Panc1 (cell line): ENCODE measurements around the gene C6. TPM values are rescaled to one million over a fixed set of nuclear protein-coding genes. Genes with fewer than 3 reads are reported as not detected.

Source experiments
- ATAC-seq: fragments of 200-7000 bp; cut with Tn5 transposase; 2 replicates; pipeline ENCODE4 v1.9.1; 2020; ENCODE audit warnings: mild to moderate bottlenecking, moderate library complexity
- BruUV-seq: library from RNA; stranded (reverse); fragments of 400-500 nt; replicated peaks from 2 replicates; lab custom pipeline; 2021; lab: Mats Ljungman, UMichigan
- CTCF ChIA-PET: fragments of 300-600 bp; sonication (Branson Sonifier 250); formaldehyde crosslinking; loops from one replicate; lab custom pipeline; 2022; ENCODE audit warnings: antibody characterized with exemption; lab: Charles Lee
- POLR2A ChIA-PET: fragments of 300-600 bp; sonication (Branson Sonifier 250); formaldehyde crosslinking; loops from one replicate; lab custom pipeline; 2022; ENCODE audit warnings: antibody characterized with exemption; lab: Charles Lee
- DNase-seq: peaks from one replicate; pipeline ENCODE4 v3.0.0-alpha.2; 2010; ENCODE audit warnings: low read depth, low spot score
- H3K27ac ChIP-seq: 2 replicates; pipeline ENCODE4 v1.5.1; 2011; ENCODE audit warnings: mild to moderate bottlenecking, low read length, inconsistent platforms
- H3K27me3 ChIP-seq: fragments of 200-500 bp; sonication (Bioruptor generic); 2 replicates; pipeline ENCODE4 v1.6.0; 2014; ENCODE audit warnings: low read length, inconsistent platforms; ENCODE audit not compliant: control insufficient read depth, insufficient read depth
- H3K36me3 ChIP-seq: fragments of 200-500 bp; sonication (Bioruptor generic); 2 replicates; pipeline ENCODE4 v1.5.1; 2014; ENCODE audit warnings: inconsistent platforms, mild to moderate bottlenecking, low read length, moderate library complexity; ENCODE audit not compliant: control insufficient read depth, insufficient read depth
- H3K4me1 ChIP-seq: 2 replicates; pipeline ENCODE4 v1.5.1; 2011; ENCODE audit warnings: inconsistent platforms, mild to moderate bottlenecking, low read length, moderate library complexity; ENCODE audit not compliant: control insufficient read depth, insufficient read depth
- H3K4me3 ChIP-seq, 2 experiments: 2 replicates each; pipeline ENCODE4 v1.5.1; 2011 to 2012; ENCODE audit warnings: low read depth in 2 of 2, low read length in 2 of 2, mild to moderate bottlenecking in 2 of 2, inconsistent platforms in 1 of 2, moderate library complexity in 1 of 2
- H3K9me3 ChIP-seq: fragments of 200-500 bp; sonication (Bioruptor generic); 2 replicates; pipeline ENCODE4 v1.5.1; 2014; ENCODE audit warnings: low read depth, mild to moderate bottlenecking, inconsistent platforms, low read length, moderate library complexity; ENCODE audit not compliant: control insufficient read depth, insufficient read depth
- POLR2AphosphoS5 ChIP-seq: IDR thresholded peaks from 2 replicates; pipeline ENCODE4 v1.6.1; 2012; ENCODE audit warnings: mild to moderate bottlenecking, low read depth, low read length, moderate library complexity
- SIN3A ChIP-seq: IDR thresholded peaks from 2 replicates; pipeline ENCODE4 v1.6.1; 2012; ENCODE audit warnings: low read depth, mild to moderate bottlenecking, low read length, moderate library complexity, borderline replicate concordance; ENCODE audit not compliant: insufficient read depth
- TCF7L2 ChIP-seq: IDR thresholded peaks from 2 replicates; pipeline ENCODE4 v1.6.1; 2011; ENCODE audit warnings: mild to moderate bottlenecking, low read depth, low read length, inconsistent platforms
- in situ Hi-C: cut with HindIII; loops from 2 replicates; pipeline ENCODE4 v1.10.0; 2016; ENCODE audit warnings: low sequenced_read_pairs, low pct_unique_long_range_greater_than_20kb
- intact Hi-C: fragments of 100-400 bp; cut with micrococcal nuclease; formaldehyde crosslinking; loops from one replicate; pipeline ENCODE4 v1.10.0; 2022; ENCODE audit not compliant: unreplicated experiment
- total RNA-seq: library from RNA; stranded (reverse); gene quantifications from one replicate; pipeline ENCODE4 v1.2.1, GENCODE V29; 2021; ENCODE audit not compliant: unreplicated experiment
- TF ChIP-seq, protein P1 (sequence below), 2 experiments: IDR thresholded peaks; 2 replicates each; pipeline ENCODE4 v1.6.1; 2011 to 2012; ENCODE audit warnings: low read depth in 2 of 2, control low read depth in 1 of 2, low read length in 1 of 2, mild to moderate bottlenecking in 1 of 2, moderate library complexity in 1 of 2; ENCODE audit not compliant: insufficient read depth in 1 of 2
- TF ChIP-seq, protein P2 (sequence below): fragments of 450-650 bp; IDR thresholded peaks from 2 replicates; pipeline ENCODE4 v1.5.1; 2017; ENCODE audit warnings: mild to moderate bottlenecking

C6 gene
- total RNA-seq, 1 experiment from 2014 or later, result 0.13 TPM

DNA sequence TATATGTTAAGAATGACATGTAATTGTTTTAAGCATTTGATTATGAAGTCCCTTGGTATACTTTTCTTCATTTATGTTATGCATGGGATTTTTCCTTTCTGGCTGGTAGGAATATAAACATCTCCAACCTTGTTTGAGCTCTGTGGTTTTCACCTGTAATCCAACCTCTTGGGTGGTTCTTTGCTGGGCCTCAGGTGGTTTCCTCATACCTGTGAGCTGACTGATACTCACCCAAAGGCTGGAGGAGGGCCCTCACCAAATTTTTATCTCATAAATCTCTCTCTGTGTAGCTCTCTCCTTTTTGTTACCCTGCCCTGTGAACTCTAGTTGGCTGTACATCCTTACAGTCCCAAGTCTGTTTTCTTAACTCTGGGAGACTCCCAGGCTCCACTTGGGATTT is 39.8 kb upstream of the C6 start:
- in situ Hi-C loops, result no loop called here

DNA sequence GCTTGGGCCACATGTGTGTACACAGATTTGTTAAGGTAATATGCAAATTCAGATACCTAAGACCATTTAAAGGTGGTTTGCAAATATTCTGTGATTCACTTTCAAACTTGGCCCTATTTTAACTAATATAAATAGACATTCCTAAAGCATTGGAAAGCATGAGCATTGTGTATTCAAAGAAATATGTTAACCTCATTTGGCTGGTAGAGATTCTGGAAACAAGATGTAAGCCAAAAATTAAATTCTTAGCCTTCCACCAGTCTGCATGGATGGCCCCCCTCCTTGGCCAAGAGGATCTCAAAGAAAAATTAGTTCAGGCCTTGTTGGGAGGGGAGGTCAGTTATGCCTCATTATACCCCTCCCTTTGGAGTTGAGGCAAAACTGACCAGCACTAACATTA is 38.7 kb upstream of the C6 start:
- no peak for ATAC-seq
- H3K4me3 ChIP-seq, result no peak overlapping the region
- no peak for DNase-seq
- POLR2A ChIA-PET, result no interaction called here
- no peaks in the 10 kb centered on the region for H3K36me3 ChIP-seq
- no peak for TF ChIP-seq SIN3A
- no peak for TF ChIP-seq POLR2AphosphoS5
- TF ChIP-seq, protein P1, sequence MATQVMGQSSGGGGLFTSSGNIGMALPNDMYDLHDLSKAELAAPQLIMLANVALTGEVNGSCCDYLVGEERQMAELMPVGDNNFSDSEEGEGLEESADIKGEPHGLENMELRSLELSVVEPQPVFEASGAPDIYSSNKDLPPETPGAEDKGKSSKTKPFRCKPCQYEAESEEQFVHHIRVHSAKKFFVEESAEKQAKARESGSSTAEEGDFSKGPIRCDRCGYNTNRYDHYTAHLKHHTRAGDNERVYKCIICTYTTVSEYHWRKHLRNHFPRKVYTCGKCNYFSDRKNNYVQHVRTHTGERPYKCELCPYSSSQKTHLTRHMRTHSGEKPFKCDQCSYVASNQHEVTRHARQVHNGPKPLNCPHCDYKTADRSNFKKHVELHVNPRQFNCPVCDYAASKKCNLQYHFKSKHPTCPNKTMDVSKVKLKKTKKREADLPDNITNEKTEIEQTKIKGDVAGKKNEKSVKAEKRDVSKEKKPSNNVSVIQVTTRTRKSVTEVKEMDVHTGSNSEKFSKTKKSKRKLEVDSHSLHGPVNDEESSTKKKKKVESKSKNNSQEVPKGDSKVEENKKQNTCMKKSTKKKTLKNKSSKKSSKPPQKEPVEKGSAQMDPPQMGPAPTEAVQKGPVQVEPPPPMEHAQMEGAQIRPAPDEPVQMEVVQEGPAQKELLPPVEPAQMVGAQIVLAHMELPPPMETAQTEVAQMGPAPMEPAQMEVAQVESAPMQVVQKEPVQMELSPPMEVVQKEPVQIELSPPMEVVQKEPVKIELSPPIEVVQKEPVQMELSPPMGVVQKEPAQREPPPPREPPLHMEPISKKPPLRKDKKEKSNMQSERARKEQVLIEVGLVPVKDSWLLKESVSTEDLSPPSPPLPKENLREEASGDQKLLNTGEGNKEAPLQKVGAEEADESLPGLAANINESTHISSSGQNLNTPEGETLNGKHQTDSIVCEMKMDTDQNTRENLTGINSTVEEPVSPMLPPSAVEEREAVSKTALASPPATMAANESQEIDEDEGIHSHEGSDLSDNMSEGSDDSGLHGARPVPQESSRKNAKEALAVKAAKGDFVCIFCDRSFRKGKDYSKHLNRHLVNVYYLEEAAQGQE (IDR thresholded peaks at IDR 0.05; ENCODE audit: insufficient read depth in 1 of 2, low read depth in 2 of 2, low read length in 1 of 2), result no peak
- TF ChIP-seq, protein P2, sequence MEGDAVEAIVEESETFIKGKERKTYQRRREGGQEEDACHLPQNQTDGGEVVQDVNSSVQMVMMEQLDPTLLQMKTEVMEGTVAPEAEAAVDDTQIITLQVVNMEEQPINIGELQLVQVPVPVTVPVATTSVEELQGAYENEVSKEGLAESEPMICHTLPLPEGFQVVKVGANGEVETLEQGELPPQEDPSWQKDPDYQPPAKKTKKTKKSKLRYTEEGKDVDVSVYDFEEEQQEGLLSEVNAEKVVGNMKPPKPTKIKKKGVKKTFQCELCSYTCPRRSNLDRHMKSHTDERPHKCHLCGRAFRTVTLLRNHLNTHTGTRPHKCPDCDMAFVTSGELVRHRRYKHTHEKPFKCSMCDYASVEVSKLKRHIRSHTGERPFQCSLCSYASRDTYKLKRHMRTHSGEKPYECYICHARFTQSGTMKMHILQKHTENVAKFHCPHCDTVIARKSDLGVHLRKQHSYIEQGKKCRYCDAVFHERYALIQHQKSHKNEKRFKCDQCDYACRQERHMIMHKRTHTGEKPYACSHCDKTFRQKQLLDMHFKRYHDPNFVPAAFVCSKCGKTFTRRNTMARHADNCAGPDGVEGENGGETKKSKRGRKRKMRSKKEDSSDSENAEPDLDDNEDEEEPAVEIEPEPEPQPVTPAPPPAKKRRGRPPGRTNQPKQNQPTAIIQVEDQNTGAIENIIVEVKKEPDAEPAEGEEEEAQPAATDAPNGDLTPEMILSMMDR, result no peak
- no peak for TF ChIP-seq TCF7L2
- no TSS peak for BruUV-seq
- H3K4me1 ChIP-seq, result no peaks in the 10 kb centered on the region
- H3K27ac ChIP-seq, result no peak overlapping the region
- H3K9me3 ChIP-seq, result 0 out of 2 replicates have a peak, but pooled peaks cover 3% of the 10 kb centered on the region
- intact Hi-C loops (no loop called here), in situ Hi-C loops (no loop called here)
- CTCF ChIA-PET, result no interaction called here
- H3K27me3 ChIP-seq, result no peaks in the 10 kb centered on the region

More for the DNA sequence above, 39.8 kb upstream of the C6 start:
- no peak overlapping the region for H3K27ac ChIP-seq
- POLR2A ChIA-PET, result no interaction called here
- H3K9me3 ChIP-seq, result 0 out of 2 replicates have a peak, but pooled peaks cover 3% of the 10 kb centered on the region
- no peaks in the 10 kb centered on the region for H3K4me1 ChIP-seq
- TF ChIP-seq POLR2AphosphoS5 (no peak), TCF7L2 (no peak), SIN3A (no peak)
- TF ChIP-seq, protein P2, result no peak
- TF ChIP-seq, protein P1 (IDR thresholded peaks at IDR 0.05; ENCODE audit: insufficient read depth in 1 of 2, low read depth in 2 of 2, low read length in 1 of 2), result no peak
- no peaks in the 10 kb centered on the region for H3K27me3 ChIP-seq
- no peak overlapping the region for H3K4me3 ChIP-seq
- H3K36me3 ChIP-seq, result no peaks in the 10 kb centered on the region
- no TSS peak for BruUV-seq
- ATAC-seq (no peak), DNase-seq (no peak)
- CTCF ChIA-PET, result no interaction called here
- intact Hi-C loops, result no loop called here
